Brain pericyte (primary cell): ENCODE results near the gene COMT.

Source experiments
- DNase-seq: peaks from one replicate; pipeline ENCODE4 v3.0.0-alpha.2; 2012; ENCODE audit warnings: low read depth, low spot score

Gene COMT

DNA sequence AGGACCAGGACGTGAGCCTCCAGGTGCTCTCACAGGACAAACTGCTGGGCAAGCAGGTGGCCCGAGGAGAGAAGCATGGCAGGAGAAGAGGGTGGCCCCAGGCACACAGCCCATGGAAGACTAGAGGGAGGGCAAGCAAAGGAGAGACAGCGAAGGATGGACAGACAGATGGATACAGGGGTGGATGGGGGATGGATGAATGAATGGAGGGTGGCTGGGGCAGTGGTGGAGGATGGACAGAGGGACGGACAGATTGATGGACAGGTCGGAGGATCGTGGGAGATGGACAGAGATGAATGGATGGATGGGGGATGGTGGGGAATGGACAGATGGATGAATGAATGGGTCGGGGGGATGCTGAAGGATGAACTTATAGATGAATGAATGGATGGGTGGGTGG, 52.4 kb downstream of the COMT start:
- no peak for DNase-seq

- no peak for DNase-seq
Observed at GRCh38 chr22:19994851-19995610, 53.5 kb downstream of the COMT start.

GRCh38 chr22:19995611-19996339, 54.2 kb downstream of the COMT start:
- DNase-seq: no peak

DNA sequence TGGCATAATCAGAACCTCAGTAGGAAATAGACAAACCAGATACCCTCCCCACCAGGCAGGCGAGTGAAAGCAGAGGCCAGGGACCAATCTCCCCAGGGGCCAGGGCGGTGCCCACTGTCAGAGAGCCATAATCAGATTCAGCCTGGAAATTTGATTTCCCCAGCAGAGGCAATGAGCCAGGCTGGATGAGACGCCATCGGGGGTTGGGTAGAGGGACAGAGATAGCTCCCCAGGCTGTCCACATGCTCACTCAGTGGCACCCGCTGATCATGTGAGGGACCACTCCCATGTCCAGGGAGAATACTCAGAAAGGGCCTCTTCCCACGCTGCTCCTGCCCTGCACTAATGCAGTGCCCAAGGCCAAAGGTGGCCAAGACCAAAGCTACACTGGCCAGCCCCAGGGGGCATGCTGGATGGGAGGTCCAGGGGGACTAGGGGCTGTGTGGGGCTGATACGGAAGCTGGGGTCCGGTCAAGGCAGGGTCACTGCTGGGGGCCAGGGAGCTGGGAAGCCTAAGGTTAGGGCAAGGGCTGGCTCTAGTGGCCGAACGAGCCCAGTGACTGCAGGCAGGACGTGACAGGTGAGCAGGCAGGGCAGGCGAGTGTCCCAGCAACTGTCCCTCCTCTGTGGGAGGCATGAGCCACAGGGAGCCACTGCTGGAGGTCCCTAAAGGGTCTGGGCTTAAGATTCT, 55.3 kb downstream of the COMT start:
- DNase-seq: no peak

GRCh38 chr22:19997561-19998231, 56.1 kb downstream of the COMT start:
- no peak for DNase-seq

DNA sequence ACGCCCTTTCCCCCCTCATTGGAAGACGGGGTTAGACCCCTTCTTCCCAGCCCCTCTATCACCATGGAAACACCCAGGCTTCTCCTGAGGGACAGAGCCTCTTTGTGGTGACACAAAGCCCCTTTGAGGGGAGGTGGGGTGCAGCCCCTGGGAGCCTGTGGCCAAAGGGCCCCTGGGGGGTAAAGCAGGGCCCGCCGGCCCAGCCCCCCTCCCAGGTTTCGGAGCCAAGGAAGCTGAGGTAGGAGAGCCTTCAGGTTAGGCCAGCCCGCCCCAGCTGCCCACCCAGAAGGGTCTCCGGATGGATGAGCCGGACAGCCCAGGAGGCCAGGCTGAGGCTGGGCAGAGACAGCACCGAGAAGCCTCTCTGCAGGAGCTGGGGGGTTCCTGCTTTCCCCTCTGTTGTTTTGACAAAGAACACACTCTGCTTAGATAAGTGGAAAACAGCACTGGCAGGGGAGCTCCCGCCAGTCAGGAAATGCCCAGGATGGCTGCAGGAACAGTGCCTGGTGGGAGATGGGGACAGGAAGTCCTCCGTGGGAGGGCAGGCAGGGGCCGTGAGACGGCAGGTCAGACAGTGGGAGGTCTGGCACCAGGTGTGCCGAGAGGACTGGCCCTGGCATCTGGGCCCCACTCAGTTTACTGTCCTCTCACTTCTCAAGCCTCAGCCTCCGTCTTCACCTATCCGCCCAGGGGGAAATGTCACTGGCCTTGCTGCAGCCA, 56.8 kb downstream of the COMT start:
- DNase-seq: no peak

GRCh38 chr22:19998991-19999820, 57.6 kb downstream of the COMT start:
- DNase-seq: no peak

GRCh38 chr22:20000246-20001081, 58.9 kb downstream of the COMT start:
- DNase-seq: no peak

GRCh38 chr22:20001082-20001638, 59.6 kb downstream of the COMT start:
- DNase-seq: no peak

- no peak for DNase-seq
Observed at GRCh38 chr22:20002128-20002527, 60.6 kb downstream of the COMT start.

DNA sequence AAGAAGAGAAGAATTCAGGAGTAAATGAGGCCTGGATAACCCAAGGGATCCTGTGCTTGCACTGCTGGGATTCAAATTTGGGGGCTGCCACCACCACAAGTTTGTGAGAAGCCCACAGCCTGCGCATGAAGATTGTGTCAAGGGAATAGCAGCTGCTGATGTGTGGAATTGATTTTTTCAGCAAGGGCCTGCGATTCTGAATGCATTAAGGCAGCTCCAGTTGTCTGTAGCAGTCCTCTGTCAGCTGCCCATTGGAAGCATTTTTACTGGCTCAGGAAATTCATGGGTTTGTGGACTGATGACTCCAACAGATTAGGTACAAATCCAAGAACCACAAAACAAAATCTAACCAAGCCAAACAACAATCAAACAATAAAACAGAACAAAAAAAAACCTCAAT, 61.1 kb downstream of the COMT start:
- no peak for DNase-seq

GRCh38 chr22:20003304-20003703, 61.7 kb downstream of the COMT start:
- no peak for DNase-seq

GRCh38 chr22:20004464-20004863, 62.9 kb downstream of the COMT start:
- no peak for DNase-seq

DNA sequence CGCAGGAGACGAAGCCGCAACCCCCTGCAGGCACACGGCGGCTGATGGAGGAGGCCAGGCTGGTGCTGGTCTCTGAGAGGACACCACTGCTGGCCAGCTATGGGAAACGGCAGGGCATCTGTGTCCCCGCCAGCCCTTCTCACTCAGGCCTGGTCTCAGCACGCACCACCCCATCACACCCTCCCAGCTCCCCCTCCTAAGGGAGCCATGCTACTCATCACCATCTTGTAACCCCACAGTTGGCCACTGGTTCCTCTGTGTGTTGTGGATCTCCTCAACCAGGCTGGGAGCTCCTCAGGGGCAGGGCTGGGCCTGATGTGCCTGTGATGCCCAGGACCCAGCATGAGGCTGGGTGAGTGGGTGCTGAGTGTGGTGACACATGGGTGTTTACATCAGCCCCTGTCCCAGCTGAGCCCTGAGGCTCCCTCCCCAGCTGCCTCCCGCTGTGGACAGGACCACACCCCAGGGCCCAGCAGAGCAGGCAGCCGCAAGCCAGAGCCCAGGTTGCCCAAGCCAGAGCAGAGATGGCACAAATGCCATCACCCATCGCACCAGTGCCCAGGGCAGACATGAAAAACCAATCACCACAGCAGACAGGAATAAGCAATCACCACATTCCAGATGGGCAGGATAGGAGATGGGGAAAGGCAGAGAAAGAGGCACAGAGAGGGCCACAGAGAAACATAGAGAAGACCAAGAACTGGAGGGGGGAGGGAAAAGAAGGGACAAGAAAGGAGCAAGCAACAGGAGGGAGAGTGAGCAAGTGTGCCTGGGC, 66.8 kb downstream of the COMT start:
- no peak for DNase-seq

- DNase-seq: no peak
Observed at GRCh38 chr22:20009018-20009491, 67.5 kb downstream of the COMT start.

- DNase-seq: no peak
Observed at GRCh38 chr22:20009582-20010306, 68.2 kb downstream of the COMT start.

DNA sequence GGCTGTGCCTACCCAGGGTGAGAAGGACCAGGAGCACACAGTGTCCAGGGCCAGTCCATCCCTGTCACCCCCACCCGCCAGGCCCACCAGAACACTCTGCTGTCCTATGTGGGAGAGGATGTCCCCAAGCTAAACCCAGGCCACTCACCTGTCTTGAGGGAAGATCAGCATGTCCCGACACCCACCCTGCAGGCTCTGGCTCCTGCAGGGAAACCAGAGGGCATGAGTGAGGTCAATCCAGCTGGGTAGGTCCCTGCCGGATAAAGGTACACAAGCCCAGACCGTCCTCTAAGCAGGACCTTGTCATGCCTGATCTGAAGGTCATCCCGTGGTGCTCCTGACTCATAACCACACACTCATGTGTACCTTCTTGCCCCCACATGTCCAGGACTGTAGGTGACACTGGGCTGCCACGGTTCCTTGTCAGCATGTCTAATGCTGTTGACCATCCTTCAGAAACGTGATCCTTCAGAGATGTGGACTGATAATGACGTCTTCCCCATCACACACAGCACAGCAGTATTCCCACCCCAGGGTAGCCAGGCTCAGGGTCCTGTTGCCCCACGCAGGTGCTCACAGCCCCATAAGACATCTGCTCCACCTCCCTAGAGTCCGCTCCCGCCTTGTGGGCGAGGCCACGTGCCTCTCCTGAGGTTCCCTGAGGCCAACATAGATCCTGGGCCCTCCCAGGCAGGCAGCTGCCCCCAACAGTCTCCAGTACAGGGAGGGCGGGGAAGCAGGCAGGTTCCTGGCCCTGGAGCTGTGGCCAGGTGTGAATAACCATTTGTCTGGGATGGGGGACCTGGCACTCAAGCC, 68.9 kb downstream of the COMT start:
- no peak for DNase-seq
